ENCODE measurements around the gene ALPK3.
"Not testable (repeated sequence)": the region's sequence is repeated elsewhere in the genome, so short reads cannot be mapped to it uniquely, and the experiment has no call there.

ALPK3 gene

DNA sequence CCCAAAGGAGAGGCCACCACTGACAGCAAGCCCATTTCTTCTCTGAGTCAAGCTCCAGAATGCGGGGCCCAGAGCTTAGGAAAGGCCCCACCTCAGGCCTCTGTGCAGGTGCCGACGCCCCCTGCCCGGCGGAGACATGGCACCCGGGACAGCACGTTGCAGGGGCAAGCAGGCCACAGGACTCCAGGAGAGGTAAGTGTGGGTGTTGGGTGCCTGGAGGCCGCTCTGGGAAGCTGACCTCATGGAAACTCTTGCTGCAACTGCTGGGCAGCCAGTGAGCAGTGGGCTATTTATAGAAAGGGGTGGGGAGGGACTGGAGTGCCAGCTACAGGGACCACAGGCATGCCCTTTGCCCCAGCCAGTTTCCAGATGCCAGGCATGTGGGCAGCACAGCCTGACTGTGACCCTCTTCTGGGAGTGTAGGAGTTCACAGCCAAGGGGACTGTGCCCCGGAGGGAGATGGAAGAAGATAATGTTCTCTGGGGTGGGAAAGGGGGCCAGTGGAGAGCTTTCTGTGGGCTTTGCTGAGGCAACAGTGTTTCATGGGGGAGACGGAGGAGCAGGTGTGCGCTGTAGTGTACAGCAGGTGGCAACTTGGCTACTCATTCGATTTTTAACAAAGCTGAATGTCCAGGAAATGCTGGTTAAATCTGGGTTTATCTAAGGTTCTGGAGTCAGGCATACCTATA lies 23.7 kb downstream of the ALPK3 start:
- in situ Hi-C loops (cut with MboI; ENCODE audit: low sequenced_read_pairs): no loop called here

- in situ Hi-C loops (cut with MboI; ENCODE audit: low sequenced_read_pairs): no loop called here
Measured at GRCh38 chr15:84842781-84843180, 25.6 kb downstream of the ALPK3 start.

- in situ Hi-C loops (cut with MboI; ENCODE audit: low sequenced_read_pairs): no loop called here
Measured at GRCh38 chr15:84844964-84845363, 27.8 kb downstream of the ALPK3 start.

DNA sequence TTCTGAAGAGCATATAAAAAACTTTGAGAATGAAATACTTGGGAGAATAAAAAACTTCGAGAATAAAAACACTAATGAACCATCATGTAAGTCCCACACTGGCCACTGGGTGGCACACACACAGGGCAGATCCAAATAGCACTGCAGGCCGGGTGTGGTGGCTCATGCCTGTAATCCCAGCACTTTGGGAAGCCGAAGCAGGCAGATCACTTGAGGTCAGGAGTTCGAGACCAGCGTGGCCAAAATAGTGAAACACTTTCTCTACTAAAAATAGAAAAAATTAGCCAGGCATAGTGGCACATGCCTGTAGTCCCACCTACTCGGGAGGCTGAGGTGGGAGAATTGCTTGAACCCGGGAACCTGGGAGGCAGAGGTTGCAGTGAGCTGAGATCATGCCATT lies 28.5 kb downstream of the ALPK3 start:
- in situ Hi-C loops (cut with MboI; ENCODE audit: low sequenced_read_pairs): not testable (repeated sequence)

GRCh38 chr15:84846269-84846668 lies 29.1 kb downstream of the ALPK3 start:
- in situ Hi-C loops (cut with MboI; ENCODE audit: low sequenced_read_pairs): no loop called here

DNA sequence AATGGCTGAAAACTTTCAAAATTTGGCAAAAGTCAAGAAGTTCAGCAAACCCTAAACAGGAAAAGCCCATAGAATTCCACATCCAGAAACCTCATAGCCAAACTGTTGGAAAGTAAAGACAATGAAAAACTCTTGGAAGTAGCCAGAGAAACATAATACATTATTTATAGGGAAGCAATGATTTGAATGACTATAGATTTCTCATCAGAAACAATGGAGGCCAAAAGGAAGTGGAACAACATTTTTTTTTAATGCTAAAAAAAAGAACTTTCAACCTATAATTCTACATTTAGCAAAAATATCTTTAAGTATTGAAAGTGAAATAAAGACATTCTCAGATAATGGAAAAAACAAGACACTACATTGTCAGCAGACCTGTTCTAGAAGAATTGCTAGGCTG lies 30.2 kb downstream of the ALPK3 start:
- in situ Hi-C loops (cut with MboI; ENCODE audit: low sequenced_read_pairs): no loop called here

- in situ Hi-C loops (cut with MboI; ENCODE audit: low sequenced_read_pairs): no loop called here
Measured at GRCh38 chr15:84852212-84852611, 35.1 kb downstream of the ALPK3 start.

DNA sequence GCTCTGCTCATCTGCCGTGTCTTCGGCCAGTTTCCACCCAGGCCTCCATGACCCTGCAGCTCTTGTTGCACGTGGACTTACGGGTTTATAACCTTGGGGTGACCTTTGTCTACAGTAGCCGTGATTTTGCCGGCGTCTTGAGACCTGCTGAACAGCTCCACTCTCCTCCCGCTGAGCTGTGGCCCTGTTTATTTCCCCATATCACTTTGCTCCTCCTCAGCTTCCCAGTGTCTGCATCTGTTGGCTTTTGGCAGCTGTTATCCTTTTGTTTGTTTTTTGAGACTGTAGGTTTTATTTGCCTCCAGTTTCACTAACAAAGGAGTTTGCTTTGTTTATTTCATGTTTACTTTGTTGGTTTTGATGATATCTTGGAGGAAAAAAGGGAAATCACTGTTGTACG lies 38.0 kb downstream of the ALPK3 start:
- in situ Hi-C loops (cut with MboI; ENCODE audit: low sequenced_read_pairs): no loop called here

- in situ Hi-C loops (cut with MboI; ENCODE audit: low sequenced_read_pairs): no loop called here
Measured at GRCh38 chr15:84855765-84856164, 38.6 kb downstream of the ALPK3 start.

DNA sequence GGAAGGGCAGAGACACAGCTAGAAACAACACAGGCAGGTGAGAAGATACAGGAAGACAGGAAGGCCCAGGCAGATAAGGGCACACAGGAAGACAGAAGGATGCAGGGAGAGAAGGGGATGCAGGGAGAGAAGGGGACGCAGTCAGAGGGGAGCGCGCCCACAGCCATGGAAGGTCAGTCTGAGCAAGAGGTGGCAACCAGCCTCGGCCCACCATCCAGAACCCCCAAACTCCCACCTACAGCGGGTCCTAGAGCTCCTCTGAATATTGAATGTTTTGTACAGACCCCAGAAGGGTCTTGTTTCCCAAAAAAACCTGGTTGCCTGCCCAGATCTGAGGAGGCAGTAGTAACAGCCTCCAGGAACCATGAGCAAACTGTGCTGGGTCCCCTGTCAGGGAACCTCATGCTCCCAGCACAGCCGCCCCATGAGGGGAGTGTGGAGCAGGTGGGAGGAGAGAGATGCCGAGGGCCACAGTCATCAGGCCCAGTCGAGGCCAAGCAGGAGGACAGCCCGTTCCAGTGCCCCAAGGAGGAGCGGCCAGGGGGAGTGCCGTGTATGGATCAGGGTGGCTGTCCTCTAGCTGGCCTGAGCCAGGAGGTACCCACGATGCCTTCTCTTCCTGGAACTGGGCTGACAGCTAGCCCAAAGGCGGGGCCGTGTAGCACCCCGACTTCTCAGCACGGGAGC lies 39.7 kb downstream of the ALPK3 start:
- in situ Hi-C loops (cut with MboI; ENCODE audit: low sequenced_read_pairs): no loop called here

- in situ Hi-C loops (cut with MboI; ENCODE audit: low sequenced_read_pairs): no loop called here
Measured at GRCh38 chr15:84857418-84858004, 40.4 kb downstream of the ALPK3 start.

DNA sequence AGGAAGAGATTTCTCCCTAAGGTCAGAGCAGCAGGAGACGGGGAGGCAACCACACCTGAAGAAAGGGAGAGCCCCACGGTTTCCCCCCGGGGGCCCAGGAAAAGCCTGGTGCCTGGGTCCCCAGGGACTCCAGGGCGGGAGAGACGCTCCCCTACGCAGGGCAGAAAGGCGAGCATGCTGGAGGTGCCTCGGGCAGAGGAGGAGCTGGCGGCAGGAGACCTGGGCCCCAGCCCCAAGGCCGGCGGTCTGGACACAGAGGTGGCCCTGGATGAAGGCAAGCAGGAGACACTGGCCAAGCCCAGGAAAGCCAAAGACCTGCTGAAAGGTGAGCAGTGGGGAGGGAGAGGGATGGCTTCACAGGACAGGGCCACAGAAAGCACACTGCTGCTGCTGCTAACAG lies 41.1 kb downstream of the ALPK3 start:
- in situ Hi-C loops (cut with MboI; ENCODE audit: low sequenced_read_pairs): no loop called here

DNA sequence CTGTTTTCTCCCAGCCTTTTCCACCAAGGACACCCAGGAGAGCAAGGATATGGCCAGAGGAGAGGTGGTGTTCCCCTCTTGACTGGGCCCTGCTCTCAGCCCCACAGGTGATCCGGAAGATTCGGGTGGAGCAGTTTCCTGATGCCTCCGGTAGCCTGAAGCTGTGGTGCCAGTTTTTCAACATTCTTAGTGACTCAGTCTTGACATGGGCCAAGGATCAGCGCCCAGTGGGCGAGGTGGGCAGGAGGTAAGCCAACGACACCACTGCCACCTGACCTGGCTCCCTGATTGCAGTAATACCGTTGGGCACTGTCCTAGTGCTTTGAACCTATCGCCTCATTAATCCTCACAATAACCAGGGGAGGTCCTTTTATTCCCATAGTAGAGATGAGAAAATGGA lies 42.0 kb downstream of the ALPK3 start:
- in situ Hi-C loops (cut with MboI; ENCODE audit: low sequenced_read_pairs): no loop called here

DNA sequence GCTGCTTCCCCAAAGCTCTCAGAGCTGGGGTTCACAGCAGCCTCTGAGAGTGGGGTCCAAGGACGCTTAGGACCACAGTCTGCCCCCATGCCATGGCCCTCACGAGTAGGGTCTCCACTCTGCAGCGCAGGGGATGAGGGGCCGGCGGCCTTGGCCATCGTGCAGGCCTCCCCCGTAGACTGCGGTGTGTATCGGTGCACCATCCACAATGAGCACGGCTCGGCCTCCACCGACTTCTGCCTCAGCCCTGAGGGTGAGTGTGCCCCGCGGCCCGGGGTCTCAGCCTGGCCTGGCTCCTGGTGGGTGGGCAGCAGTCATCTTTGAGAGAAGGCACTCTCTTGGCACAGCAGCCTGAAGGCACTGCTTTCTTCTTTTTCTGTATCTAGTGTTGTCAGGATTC lies 42.5 kb downstream of the ALPK3 start:
- in situ Hi-C loops (cut with MboI; ENCODE audit: low sequenced_read_pairs): no loop called here

DNA sequence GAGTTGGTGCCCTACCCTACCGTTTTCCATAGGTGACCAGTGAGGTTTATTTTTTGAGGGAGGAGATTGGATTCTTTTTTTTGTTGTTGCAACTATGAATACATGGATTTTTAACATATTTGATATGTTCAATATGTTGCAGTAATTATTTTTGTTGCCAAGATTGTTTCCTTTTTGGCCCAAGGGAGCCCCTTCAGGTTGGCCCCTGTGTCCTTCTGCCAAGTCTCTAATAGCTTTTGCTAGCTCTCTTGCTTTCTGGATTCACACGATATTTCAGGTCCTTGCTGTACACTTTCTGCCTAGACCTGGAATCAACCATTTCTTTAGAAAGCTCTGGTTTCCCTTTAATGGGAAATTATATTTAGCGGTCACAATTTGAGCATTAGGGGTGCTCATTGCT lies 44.6 kb downstream of the ALPK3 start:
- in situ Hi-C loops (cut with MboI; ENCODE audit: low sequenced_read_pairs): no loop called here

DNA sequence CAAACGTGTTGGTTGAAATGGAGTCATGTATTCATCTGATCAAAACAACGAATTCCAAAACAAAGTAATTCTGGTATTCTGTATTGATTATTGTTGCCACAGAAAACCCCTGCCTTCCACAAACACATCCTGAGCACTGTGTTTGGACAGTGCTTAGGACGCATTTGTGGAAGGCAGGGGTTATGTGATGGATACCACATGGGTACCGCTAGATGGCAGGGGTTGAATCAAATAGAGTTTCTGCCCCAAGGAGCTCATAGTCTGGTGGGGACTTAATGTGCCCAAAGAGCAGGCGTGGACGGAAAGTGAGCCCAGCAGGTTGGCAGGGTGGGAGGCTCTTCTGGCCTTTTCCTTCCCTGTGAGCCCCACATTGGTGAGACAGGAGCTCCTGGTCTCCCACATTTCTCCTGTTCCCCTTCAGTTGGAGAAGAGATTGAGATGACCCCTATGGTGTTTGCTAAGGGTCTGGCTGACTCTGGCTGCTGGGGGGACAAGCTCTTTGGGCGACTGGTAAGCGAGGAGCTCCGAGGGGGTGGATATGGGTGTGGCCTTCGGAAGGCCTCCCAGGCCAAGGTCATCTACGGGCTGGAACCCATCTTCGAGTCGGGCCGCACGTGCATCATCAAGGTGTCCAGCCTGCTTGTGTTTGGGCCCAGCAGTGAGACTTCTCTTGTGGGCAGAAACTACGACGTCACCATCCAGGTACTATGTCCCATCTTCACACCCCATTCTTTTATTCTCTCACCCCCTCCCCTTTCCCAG lies 45.2 kb downstream of the ALPK3 start:
- in situ Hi-C loops (cut with MboI; ENCODE audit: low sequenced_read_pairs): no loop called here

GRCh38 chr15:84863565-84864443 lies 46.6 kb downstream of the ALPK3 start:
- in situ Hi-C loops (cut with MboI; ENCODE audit: low sequenced_read_pairs): no loop called here

DNA sequence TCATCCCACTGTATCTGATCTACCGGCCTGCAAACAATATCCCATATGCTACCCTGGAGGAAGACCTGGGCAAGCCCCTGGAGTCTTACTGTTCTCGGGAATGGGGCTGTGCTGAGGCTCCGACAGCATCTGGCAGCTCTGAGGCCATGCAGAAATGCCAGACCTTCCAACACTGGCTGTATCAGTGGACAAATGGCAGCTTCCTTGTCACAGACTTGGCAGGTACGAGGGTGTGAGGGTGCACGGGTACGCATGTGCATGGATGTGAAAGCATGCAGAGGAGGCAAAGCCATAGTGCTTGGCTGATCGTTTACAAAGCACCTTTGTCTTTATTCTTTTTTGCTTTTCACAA lies 47.3 kb downstream of the ALPK3 start:
- in situ Hi-C loops (cut with MboI; ENCODE audit: low sequenced_read_pairs): no loop called here

DNA sequence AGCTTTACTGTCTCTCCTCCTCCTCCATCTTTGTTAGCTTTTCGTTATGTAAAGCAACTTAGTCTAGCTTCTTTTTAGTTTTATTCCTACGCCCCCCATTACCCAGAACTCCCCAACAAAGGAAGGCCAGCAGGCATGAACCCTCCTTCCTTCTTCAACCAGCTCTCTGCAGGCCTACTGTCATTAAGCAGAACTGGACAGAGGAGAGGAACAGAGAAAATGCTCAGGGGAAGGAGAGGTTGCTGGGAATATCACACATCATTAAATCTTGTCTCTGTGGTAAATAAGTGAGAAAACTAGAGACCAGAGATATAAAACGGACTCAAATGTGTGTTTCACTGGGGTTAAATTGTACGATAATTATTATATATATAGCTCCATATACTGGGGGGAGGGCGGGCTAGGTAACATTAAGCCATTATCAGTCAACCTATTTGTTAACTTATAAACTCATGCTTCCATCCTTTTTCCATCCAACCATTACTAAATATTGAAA lies 48.0 kb downstream of the ALPK3 start:
- in situ Hi-C loops (cut with MboI; ENCODE audit: low sequenced_read_pairs): no loop called here

- in situ Hi-C loops (cut with MboI; ENCODE audit: low sequenced_read_pairs): no loop called here
Measured at GRCh38 chr15:84868037-84868880, 51.1 kb downstream of the ALPK3 start.
